HG03039 (cell line): ENCODE results near the gene C1orf56.

Experiments
- ATAC-seq: cut with Tn5 transposase; IDR thresholded peaks from one replicate; pipeline ENCODE4 v1.9.1; 2021; ENCODE audit warnings: mild to moderate bottlenecking, moderate library complexity; ENCODE audit not compliant: unreplicated experiment

The C1orf56 gene

DNA sequence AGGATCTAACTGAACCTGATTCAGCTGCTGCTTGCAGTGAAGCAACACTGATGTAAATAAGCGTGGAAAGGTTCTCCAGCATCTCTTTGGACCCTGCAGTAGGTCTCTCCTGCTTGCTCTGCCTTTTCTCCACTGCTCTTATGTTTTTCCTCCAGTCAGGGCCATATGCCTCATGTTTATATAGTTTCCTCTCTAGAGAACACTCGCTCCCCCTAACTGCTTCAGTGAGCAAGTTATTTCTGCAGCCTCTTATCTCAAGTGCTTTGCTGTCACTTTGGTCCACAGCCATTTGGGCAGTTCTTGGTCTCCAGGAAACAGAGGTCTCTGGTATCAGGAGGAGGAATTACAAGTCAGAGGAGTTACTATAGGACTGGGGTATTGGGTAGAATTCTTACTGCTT lies 34.0 kb upstream of the C1orf56 start:
- no peak for ATAC-seq

DNA sequence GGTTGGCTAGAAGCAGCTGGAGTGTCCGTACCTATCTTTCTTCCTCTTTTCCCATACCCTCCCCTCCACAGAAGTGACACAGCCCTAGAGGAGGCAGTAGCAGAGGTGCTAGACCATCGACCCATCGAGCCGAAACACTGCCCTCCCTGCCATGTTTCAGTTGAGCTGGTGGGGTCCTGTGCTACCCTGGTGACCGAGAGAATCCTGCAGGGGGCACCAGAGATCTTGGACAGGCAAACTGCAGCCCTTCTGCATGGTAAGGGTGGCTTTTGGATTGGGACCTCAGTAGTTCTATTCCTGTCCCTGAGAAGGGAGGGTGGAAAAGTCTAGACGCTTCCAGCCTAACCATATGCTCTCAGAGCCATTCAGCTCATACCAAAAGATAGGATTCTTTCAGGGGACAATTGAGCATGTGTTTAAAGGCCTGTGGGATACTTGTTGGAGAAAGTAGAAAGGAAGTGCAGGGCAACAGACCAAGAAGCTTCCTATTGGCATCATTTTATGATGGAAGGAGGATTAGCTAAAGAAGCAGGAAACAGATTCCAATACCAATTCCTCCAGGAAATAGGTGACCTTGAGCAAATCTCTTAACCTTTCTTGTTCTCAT lies 22.9 kb upstream of the C1orf56 start:
- no peak for ATAC-seq

DNA sequence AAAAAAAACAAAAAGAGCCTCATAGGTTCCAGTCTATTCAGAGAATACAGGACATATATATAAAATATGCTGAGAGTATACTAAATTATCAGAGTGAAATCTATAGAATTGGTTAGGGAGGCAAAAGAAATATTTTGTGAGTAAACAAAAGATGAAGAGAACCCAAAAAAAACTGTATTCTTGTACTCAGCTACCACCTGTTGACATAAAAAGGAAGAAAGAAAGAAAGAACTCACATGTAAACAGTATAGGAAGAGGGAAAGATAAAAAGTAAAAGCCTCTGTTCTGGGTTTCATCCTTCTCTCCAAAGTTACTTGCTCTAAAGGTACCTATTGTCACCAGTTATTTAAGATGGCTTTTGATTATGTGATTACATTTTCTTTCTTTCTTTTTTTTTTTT lies 21.1 kb upstream of the C1orf56 start:
- no peak for ATAC-seq

DNA sequence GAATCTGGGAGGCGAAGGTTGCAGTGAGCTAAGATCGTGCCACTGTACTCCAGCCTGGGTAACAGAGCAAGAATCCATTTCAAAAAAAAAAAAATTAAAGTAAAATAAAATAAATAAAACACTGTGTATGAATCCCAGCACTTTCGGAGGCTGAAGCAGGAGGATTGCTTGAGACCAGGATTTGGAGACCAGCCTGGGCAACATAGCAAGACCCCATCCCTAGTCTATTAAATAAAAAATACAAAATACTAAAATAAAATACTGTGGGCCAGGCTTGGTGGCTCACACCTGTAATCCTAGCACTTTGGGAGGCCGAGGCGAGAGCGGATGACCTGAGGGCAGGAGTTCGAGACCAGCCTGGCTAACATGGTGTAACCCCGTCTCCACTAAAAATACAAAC lies 15.4 kb upstream of the C1orf56 start:
- ATAC-seq, result no peak

DNA sequence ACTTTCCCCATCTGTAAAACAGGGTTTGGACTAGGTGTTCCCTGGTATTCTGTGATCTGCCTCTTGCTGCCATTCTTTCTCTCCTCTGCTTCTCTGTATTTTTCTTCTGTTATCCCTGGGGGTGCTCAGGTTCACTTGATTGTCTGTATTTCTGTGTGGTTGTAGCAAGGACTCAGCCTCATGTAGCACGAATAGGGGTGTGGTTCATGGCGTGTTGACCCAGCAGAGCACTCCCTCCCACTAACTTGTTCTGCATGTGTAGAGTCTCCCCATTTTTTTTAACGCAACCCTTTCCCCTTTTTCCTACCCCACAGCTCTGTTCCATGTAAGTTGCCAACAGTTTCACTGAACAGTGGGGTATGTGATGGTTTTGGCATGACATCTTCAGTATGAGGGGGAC lies 12.4 kb upstream of the C1orf56 start:
- ATAC-seq, result no peak

DNA sequence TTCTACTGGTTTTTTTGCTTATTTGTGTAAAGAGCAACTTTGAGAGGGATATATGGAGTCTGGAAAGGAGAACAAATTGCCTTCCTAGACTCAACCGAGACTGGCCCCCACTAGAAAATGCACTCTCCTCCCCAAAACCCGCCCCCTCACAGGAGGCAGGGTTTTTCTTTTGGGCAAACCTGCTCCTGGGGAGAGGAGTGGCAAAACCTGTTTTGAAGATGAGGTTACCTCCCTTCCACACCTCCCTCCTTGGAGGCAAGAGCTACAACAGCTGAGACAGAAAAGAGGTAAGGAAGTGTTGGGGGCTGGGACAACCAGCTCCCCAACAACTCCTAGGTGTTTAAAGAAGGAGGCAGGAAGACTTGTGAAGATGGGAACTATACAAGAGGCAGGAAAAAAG lies 11.2 kb upstream of the C1orf56 start, which contains the start of gene BNIPL:
Gene BNIPL, plus strand, starts transcription at position 231 of the 400 bp plus-strand sequence. Its CDS starts 140 bp downstream, at position 371.
- ATAC-seq, result no peak

DNA sequence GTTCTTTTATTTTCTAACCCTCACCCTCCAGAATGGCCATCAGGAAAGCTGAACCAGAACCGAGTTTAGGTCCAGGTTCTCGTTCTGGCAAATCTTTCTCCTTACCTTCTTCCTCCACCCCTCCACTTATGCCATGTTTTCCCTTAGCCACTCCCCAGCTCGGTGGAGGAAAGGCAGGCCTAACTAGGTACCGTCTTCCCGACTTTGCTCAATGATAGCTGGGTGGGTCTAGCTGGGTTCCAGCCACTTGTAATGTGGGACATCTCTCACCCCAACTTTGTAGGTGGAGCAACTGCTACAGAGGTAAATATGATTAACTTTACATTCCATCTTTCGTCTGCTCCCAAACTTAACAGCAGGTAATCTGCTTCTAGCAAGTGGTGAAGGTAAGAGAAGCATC lies 10.5 kb upstream of the C1orf56 start:
- no peak for ATAC-seq

DNA sequence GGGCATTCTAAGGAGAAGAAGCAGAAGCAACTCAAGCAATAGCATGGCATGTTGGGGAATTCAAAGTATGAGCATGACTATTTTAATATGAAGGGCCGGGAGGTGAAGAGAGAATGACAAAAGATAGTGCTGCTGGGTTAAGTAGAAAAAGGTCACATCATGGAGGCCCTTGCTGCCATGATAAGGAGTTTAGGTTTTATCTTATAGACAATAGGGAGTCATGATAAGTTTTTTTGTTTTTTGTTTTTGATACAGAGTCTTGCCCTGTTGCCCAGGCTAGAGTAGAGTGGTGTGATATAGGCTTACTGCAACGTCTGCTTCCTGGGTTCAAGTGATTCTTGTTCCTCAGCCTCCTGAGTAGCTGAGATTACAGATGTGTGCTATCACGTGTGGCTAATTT lies 8.0 kb upstream of the C1orf56 start:
- no peak for ATAC-seq

DNA sequence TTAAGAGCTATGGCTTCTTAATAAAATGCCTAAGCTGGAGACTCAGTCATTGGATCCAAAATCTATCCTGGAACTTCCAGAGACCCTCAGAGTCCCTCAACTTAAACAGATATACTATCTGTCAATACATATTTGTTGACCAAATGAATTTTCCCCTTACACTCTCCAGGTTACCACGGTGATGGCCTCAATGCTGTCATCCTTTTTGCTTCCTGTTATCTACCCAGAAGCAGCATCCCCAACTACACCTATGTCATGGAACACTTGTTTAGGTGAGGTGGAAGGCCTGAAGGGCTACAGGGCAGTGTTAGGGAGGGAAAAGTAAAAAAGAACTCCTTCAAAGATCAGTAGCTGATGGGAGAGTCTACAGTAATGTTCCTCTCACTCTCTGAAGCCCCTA lies 4.4 kb upstream of the C1orf56 start:
- ATAC-seq, result no peak

DNA sequence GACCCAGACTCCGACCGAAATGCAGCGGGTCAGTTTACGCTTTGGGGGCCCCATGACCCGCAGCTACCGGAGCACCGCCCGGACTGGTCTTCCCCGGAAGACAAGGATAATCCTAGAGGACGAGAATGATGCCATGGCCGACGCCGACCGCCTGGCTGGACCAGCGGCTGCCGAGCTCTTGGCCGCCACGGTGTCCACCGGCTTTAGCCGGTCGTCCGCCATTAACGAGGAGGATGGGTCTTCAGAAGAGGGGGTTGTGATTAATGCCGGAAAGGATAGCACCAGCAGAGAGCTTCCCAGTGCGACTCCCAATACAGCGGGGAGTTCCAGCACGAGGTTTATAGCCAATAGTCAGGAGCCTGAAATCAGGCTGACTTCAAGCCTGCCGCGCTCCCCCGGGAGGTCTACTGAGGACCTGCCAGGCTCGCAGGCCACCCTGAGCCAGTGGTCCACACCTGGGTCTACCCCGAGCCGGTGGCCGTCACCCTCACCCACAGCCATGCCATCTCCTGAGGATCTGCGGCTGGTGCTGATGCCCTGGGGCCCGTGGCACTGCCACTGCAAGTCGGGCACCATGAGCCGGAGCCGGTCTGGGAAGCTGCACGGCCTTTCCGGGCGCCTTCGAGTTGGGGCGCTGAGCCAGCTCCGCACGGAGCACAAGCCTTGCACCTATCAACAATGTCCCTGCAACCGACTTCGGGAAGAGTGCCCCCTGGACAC lies 534 bp downstream of the C1orf56 start:
- no peak for ATAC-seq

DNA sequence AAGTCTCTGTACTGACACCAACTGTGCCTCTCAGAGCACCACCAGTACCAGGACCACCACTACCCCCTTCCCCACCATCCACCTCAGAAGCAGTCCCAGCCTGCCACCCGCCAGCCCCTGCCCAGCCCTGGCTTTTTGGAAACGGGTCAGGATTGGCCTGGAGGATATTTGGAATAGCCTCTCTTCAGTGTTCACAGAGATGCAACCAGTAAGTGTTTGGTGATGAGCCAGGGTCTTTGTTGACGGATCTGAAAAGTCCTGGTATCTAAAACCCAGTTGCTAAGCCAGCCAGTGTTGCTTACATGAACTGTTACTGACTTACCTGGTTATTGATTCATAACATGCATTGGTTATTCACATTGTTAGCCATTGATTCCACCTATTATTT lies 1.1 kb downstream of the C1orf56 start:
- no peak for ATAC-seq

DNA sequence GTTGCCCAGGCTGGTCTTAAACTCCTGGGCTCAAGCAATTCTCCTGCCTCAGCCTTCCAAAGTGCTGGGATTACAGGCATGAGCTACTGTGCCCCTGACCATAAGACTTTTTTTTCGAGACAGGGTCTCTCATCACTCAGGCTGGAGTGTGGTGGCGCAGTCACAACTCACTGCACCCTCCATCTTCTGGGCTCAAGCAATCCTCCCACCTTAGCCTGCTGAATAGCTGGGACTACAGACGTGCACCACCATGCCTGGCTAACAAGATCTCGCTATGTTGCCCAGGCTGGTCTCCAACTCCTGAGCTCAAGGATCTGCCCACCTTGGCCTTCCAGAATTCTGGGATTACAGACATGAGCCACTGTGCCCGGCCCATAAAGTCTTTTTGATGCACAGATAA lies 1.9 kb downstream of the C1orf56 start:
- no peak for ATAC-seq

DNA sequence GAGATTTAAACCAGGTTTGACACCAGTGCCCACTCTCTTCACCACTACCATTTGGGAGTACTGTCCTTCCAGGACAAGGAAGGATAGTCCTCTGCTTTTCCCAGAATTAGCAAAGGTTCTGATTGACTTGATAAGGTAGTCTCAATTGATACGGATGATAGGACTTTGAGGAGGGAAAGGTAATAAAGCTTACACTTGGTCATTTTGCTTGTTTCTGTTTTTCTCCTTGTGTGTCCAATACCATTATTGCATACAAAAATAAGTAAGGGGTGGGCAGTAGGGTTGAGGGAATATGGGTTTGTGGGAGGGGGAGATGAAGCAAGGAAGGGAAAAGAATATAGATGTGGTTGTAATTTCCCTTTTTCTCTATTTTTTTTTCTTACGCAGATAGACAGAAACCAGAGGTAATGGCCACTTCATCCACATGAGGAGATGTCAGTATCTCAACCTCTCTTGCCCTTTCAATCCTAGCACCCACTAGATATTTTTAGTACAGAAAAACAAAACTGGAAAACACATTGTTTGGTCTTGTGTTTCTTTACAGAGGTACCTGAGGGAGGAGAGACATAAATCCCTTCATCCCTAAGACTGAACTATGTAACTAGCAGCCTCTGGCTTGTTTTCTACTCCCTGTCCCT lies 2.6 kb downstream of the C1orf56 start:
- no peak for ATAC-seq

DNA sequence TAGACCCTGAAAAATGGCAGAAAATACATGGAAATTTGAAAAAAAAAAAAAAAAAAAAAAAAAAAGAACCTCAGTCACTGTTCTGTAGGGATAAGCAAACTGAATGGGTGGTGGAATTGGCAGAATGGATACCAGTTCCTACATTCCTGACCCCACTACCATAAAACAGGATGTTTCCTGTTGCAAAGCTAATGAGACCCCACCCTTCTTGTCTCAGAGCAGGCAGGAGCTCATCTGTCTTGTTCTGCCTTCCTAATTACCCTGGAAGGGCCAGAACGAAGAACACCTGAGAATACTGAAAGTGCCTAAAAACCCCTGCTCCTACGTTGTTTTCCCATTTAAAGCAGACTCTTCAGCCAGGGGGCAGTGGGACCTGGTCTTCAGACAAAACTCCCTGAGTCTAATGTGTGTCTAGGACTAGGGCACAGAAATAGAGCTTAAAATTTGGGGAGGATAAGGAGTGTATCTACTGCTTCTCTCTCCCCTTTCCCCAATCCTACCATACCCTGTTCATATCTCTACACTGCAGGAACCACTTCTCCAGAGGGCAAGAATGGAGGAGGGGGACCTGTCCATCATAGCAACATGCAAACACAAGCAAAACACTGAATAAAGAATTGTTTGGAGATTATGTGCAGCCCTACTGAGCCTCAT lies 3.9 kb downstream of the C1orf56 start:
- ATAC-seq, result no peak

DNA sequence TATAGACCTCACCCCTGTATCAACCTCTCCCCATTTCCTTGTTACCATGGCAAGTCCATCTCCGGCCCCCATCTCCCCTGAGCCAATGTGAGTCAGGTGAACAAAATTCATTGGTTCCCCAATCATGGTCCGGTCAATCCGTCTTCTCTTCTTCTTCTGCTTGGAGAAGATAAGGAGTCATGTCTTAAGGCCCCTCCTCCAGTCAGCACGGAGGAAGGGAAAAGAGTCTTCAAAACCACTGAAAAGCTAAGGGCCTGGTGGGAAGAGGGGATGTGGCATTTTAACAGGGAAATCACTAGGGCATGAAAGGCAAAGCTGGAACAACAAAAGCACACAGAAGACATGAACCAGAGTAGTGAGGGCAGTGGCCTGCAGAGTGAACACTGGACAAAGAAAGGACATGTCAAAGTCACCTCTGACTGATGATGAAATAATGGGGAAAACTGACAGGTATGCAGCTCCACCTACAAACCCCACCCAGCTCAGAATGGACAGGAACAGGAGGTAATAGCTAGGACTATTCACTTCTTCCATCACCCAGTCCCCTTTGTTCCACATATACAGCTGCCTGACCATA lies 7.5 kb downstream of the C1orf56 start:
- ATAC-seq, result no peak

DNA sequence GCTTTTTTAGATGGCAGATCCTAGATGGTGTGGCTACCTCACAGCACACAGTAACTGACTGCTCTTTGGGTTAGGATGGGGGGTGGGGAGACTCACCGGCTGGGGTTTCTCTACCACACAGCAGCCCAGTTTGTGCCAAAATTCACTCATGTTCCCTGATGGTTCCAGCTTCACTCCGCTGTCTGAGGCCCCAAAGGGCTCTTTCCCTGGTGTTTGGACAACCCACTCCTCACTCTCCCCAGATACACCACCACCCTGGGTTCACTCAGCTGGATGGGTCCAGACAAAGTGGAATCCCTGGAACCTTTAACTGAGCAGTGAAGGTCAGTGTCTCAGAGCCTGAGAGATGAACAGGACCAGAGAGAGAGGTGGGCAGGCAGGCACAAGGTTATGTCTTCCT lies 8.0 kb downstream of the C1orf56 start:
- no peak for ATAC-seq

DNA sequence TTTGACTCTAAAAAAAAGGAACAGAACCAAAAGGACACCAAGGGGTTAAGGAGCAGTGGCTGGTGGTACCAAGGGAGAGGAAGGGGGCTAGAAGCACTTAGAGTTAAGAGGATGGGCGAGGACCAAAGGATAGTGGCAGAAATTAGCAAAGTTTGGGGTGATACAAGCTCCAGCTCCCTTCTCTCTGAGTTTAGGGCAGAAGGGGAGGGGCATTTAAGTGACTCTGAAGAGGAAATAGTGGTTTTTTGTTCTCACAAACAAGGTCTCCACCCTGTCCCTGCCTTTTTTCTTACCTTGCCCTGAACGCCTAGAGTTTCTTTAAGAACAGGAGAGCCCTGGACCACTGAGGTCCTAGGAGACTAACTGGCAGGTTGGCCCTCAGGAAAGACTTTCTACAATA lies 8.6 kb downstream of the C1orf56 start:
- ATAC-seq, result no peak

DNA sequence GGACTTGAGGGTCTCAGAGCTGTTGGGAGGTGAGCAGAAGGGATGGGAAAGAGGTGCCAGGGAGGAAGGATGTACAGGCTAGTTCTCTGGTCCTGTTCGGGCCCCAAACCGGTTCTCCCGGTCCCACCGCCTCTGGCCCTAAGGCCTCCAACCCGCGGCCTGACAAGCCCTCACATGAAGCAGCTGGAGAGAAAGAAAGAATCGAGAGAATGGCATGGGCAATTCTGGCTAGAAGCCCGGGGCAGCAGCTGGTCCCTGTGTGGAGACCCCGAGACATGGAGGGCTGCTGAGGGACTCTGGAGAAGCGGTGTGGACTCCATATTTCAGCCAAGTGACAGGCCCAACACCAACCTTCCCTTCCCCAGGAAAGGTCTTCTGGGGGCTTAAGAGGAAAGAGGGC lies 11.1 kb downstream of the C1orf56 start:
- ATAC-seq, result no peak

DNA sequence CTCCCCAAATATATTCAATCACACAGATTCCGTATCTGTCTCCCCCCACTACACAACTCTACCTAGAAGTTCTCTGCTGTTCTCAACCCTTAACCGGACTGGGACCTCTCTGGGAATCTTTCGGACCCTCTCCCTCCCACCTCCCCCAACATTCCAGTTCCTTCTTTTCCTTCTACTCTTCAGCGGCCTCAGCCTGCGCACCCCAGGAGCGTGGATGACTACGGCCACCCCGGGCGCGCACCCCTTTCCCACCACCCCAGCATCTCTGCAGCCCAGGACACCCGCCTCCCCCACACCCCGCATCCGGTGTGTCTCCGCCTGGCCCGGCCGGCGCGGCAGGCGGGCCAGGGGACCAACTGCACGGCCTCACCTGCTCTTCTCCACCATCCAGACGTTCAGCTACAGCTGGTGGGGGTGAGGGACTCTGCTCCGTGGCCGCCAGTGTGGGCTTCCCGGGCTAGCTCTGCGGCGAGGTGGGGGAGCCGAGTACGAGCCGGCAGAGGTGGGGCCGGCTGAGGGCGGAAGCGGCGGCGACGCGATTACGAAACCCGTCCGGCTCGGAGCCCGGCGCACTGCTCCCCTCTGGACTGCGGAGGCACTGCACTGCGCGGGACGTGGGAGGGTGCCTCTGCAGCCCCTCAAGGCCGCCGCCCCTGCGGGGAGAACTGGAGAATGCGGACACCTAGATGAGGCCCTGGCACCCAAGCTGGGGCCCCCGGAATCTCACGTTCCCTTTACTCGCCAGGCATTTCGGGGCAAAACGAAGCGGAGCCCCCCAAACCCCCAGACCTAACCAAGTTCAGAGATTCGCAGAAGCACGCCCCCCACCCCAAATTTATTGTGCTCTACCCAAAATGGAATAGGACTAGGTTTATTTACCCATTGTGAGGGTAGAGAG lies 11.8 kb downstream of the C1orf56 start, which contains the start of gene CDC42SE1:
Gene CDC42SE1, minus strand, starts transcription at position 514 of the 898 bp plus-strand sequence. CDS start 3,892 bp downstream, outside the sequence.
- ATAC-seq, result peak; percentile 71

DNA sequence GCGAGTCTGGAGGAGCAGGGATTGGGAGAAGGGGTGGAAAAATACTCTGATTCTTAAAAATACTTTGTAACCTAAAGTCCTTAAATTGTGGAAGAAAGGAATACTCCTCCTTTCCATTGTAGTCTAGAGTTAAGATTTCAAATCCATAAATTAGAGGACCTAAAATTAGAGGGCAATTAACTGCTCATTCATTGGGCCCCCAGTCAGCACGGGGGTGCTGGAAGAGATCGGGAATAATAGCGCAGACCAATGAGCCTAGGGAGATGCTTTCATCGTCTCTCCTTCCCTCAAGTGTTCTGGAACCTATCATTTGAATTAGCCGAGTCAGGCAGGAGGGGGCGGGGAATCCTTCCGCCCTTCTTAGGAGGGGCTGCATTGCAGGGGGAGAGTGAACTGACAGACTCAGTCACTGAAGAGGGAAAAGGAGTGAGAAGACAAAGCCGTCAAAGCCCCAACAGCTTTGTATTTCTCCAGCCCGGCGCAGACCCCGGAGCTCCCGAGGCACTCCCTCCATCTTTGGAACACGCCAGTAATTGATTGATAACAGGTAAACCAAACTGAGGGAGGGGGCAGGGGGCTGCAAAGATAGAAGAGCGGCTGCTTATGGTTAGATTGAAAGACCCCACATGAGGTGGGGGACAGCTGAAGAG lies 12.6 kb downstream of the C1orf56 start, which contains the start of gene MLLT11:
Gene MLLT11, plus strand, starts transcription at position 391 of the 650 bp plus-strand sequence. CDS start 6,828 bp downstream, outside the sequence.
- ATAC-seq, result no peak
